Esophagus squamous epithelium (tissue), 4 donors: ENCODE results near the gene EEF1AKMT3.

ENCODE experiments used
- POLR2A ChIP-seq, 4 donors: fragments of 450-650 bp; IDR thresholded peaks; one replicate each; pipeline ENCODE4 v1.6.1; 2017; ENCODE audit warnings: antibody characterized with exemption in 4 of 4, mild to moderate bottlenecking in 4 of 4, moderate library complexity in 3 of 4
- TF ChIP-seq, protein P1 (sequence below), 6 experiments: fragments of 450-650 bp in 4 of 6; fragments of 200-600 bp in 2 of 6; sonication (generic) in 2 of 6; IDR thresholded peaks; one replicate each; pipeline ENCODE4 v1.5.1; 2016 to 2019; ENCODE audit warnings: antibody characterized with exemption in 6 of 6, mild to moderate bottlenecking in 4 of 6, moderate library complexity in 4 of 6

DNA sequence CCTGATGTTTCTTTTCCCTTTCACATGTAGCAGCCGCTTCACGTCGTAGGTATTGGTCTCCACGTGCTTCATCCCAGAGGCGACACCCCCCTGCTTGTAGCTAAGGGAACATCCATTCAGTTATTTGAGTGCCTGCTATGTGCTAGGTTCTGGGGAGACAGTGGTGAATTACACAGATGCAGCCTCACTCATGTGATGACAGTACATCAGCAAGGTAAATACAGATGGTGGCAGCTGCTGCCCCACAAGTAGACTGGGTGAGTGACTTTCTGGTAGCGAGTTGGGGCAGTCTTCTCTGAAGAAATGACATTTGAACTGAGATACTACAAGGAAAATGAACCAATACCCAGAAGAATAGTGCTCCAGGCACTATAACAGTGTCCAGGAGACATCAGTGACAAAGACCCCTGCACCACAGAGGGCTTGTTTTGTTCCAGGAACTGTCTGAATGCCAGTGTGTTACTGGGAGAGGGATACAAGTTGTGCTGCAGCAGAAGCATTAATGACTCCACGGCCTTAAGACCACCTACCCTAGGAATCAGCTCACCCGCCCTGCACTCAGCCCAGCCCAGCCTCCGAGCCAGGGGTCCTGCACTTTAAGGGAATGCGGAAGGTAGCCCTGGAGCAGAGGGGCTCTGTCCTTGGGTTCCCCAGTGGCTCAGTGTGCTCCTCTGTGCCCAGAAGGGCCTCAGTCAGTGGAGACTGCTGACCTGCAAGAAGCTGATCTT, 38.8 kb downstream of the EEF1AKMT3 start:
- TF ChIP-seq, protein P1, sequence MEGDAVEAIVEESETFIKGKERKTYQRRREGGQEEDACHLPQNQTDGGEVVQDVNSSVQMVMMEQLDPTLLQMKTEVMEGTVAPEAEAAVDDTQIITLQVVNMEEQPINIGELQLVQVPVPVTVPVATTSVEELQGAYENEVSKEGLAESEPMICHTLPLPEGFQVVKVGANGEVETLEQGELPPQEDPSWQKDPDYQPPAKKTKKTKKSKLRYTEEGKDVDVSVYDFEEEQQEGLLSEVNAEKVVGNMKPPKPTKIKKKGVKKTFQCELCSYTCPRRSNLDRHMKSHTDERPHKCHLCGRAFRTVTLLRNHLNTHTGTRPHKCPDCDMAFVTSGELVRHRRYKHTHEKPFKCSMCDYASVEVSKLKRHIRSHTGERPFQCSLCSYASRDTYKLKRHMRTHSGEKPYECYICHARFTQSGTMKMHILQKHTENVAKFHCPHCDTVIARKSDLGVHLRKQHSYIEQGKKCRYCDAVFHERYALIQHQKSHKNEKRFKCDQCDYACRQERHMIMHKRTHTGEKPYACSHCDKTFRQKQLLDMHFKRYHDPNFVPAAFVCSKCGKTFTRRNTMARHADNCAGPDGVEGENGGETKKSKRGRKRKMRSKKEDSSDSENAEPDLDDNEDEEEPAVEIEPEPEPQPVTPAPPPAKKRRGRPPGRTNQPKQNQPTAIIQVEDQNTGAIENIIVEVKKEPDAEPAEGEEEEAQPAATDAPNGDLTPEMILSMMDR (IDR thresholded peaks at IDR 0.05): no peak
- no peak for TF ChIP-seq POLR2A (IDR thresholded peaks at IDR 0.05)
